GM19238 (cell line): Measurements from ENCODE around the gene FCGR3B.
"Not testable (repeated sequence)": the region's sequence is repeated elsewhere in the genome, so short reads cannot be mapped to it uniquely, and the experiment has no call there.

ENCODE experiments used
- DNase-seq: peaks from one replicate; pipeline ENCODE4 v3.0.0; 2011; ENCODE audit warnings: low spot score; ENCODE audit not compliant: insufficient read length

FCGR3B gene

GRCh38 chr1:161631076-161631475 is at the start of gene FCGR3B:
TSS of gene FCGR3B (minus strand) at chr1:161631176. CDS start at chr1:161631094, 82 bp downstream.
- no peak for DNase-seq

DNA sequence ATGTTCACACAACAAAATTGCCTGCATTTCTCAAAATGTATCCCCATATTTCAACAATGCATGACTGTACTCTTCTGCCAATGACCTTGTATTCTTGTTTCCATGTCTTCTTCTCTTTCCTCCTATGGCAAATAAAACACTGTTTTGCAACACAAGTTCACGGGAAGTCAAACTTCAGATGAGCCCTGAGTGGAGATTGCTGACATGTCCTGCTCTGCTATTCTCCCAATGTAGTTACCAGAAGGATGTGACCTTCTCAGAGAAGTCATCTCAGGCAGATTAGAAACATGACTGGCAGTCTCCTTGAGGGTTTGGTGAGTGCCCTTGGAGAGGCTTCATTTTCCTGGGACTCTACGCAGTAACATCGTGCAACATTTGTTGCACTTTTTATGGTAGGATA is 47.5 kb upstream of the FCGR3B start:
- no peak for DNase-seq

DNA sequence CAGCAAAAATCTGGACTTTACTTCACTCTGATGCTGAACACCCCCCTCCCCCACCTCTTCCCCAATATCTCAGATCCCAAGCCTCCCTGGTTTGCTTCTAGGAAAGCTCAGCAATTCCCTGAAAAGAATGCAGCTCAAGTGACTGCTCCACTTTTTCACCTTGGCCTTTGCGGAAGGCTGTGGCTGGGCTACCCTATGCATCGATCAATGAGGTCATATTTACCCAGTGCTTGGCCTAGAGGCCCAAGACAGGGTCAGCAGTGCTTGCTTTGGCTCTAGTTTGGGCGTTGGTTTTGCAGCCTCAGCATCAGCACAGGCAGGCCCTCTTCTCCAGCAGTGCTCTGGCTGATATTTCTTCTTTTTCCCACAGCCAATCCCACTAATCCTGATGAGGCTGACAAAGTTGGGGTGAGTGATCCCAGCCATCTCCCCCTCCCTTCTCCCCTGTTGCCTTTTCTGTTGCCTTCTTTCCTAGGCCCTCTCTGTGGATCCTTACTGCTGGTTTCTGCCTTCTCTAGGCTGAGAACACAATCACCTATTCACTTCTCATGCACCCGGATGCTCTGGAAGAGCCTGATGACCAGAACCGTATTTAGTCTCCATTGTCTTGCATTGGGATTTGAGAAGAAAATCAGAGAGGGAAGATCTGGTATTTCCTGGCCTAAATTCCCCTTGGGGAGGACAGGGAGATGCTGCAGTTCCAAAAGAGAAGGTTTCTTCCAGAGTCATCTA is 46.1 kb upstream of the FCGR3B start:
- no peak for DNase-seq

DNA sequence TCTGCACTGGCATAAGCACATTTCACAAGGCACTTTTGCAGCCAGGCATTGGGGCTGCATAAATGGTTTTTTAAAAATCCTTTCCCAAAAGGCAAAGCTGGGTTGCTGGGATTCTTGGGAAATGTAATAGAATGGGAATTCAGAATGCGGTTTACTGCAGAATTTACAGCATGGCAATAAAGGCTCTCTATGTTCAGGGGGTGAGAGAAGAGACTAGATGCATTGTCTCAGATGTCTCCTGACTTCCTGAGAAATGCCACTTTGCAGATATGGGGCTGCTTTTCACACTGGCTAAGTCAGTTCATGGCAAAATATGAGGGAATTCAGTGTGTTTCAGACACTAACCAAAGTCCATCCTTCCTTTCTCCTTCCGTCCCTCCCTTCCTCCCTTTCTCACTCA is 45.5 kb upstream of the FCGR3B start:
- no peak for DNase-seq

DNA sequence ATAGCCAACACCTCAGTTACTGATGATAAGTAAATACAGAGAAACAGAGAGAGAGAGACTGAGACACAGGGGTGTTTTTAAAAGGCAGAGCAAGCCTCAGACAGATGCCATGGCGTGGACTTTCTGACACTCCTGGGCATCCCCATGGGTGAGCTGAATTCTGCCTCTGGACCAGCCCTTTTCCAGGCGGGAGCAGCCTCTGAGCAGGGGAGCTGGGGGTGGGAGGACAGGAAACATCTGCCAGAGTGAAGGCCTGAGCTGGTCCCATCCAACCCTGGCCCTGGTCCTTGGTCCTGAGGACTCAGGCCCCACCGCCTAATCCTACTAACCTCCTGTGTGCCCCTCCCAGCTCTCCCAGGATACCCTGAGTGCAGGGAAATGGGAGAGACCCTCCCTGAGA is 43.9 kb upstream of the FCGR3B start:
- not testable (repeated sequence) for DNase-seq

GRCh38 chr1:161674447-161674846 is 43.5 kb upstream of the FCGR3B start:
- DNase-seq = not testable (repeated sequence)

GRCh38 chr1:161673437-161673836 is 42.5 kb upstream of the FCGR3B start:
- not testable (repeated sequence) for DNase-seq

DNA sequence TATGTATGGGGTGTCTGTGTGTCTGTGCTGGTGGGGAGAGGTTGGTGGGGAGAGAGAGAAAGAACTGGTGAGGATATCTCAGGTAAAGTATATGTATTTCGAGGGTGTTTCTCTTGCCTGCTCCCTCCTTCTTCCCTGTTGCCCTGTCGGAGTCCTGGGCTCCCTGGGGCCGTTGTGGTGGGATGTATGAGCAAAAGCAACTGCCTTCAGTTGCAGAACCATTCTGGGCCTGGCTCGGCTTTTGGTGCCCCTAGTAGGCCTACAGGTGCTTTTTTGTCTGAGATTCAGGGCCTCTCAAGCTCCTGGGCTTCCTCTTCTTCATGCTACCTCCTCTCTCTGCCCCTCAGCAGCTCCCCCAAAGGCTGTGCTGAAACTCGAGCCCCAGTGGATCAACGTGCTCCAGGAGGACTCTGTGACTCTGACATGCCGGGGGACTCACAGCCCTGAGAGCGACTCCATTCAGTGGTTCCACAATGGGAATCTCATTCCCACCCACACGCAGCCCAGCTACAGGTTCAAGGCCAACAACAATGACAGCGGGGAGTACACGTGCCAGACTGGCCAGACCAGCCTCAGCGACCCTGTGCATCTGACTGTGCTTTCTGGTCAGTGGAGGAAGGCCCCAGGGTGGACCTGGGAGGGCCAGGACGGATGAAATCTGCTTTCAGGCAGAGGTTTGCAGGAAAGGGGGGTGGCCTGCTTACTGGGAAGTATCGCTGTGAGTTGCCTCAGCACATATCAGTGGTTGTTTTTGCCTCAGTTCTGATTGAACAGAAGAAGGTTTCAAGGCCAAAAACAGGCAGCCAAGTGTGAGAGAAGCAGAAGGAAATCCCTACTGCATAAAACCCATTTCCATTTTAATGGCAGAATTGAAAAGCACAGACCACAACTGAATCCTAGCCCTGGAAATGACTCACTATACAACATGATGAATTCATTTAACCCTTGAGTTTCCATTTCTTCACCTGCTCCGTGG is 40.4 kb upstream of the FCGR3B start:
- not testable (repeated sequence) for DNase-seq

DNA sequence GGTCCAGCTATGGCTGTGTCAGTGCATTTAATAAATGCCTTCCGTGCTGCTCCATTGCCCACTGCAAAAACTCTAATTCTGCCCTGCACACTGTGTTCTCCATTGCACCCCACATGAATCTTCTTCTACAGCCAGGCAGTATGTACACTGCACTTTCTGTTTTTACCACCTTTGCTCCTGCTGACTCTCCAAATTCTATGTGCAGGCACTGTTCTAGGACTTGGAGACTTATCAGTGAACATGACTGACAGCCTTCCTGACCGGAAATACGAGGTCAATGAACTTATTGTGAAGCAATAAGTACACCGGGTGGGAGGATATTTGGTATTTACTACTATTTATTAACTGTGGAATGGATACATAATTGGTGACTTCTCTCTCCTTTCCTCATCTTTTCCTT is 33.7 kb upstream of the FCGR3B start:
- not testable (repeated sequence) for DNase-seq

GRCh38 chr1:161663569-161663968 is 32.6 kb upstream of the FCGR3B start:
- DNase-seq = not testable (repeated sequence)

- not testable (repeated sequence) for DNase-seq
Measured at GRCh38 chr1:161662684-161663339, 31.8 kb upstream of the FCGR3B start, which contains the start of gene FCGR2B. TSS of gene FCGR2B (plus strand) at chr1:161663143. CDS start at chr1:161663242, 99 bp downstream.

GRCh38 chr1:161661660-161662311 is 30.8 kb upstream of the FCGR3B start:
- DNase-seq = not testable (repeated sequence)

DNA sequence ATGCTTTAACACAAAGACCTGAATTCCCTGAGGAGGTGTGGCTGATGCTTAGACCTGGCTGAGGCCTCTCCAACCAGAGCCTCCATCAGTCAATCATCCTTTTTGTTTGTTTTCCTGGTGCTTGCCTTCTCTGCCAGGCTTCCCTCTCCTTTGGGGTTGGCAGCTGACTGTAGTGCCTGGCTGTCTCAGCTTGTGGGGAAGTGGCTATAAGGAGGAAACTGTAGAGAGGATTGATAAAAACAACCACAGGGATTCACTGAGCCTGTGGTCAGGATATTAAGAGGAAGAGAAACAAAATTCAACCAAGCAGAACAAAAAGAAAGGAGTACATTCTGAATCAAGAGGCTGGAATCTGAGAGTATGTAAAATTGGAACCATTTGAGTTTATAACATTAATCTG is 27.5 kb upstream of the FCGR3B start:
- DNase-seq = not testable (repeated sequence)

DNA sequence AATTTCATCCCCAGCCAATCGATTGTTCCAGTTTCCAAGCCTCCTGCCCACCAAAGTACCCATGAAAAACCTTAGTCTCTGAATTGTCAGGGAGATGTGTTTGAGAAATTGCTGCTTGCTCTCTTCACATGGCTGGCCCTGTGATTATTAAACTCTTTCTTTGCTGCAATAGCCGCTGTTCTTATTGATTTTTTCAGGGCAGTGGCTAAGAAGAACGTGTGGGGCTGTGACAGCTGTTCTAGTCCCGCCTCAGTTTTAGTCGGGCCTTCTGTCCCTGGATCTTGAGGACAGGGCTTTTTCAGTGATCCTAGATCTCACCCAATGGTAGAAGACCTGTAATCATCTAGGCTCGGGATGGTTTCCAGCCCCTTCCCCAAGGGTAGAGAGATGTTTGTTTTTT is 23.0 kb upstream of the FCGR3B start:
- not testable (repeated sequence) for DNase-seq

- not testable (repeated sequence) for DNase-seq
Measured at GRCh38 chr1:161653541-161653940, 22.6 kb upstream of the FCGR3B start.

DNA sequence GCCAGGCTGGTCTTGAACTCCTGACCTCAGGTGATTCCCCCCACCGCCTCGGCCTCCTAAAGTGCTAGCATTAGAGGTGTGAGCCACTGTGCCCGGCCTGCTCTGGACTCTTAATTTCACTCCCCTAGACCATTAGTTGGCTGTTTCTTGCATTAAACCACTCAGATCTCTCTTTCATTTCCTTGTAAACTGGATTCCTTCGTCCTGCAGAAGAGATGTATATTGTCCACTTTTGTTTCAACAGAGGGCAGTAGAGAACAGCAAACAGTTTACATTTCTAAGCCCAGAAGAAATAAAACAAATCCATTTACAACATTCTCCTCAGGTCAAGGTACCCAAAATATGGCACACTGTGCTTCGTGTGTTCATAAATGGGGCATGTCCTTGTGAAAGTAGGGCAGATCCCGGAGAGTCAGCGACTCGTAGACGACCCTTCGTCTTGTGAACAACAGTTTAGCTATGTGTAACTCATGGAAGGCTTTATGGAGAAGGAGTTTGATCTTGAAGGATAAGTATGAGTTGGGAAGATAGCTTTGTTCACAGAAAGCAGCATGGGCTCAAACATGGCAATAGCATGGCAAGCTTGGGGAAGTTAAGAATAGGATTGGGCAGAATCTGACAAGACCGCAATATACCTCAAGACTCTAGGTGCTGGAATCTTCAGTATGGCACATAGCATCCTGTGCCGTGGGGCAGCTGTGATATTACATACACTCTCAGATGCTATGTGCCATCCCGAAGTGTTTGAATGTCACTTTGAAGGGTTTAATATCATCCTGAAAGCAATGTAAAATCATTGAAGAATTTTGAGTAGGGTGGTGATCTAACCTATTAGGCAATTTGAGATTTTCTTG is 16.8 kb upstream of the FCGR3B start:
- not testable (repeated sequence) for DNase-seq

DNA sequence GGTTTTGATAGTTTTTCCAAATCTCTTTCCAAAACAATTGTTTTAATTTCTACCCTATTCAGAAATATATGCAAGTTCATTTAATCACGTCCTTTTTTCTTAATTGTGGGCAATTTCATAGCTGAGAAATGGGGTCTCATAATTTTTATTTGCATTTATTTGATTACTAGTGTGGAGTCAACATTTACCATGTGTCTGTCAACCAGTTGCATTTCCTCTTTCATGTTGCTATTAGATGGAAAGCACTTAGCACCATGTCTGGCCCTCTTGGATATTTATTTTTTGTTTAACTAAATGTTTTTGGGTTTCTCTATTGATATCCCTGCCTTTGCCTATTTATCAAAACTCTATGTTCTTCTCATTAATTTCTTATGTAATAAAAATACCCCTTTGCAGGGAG is 13.9 kb upstream of the FCGR3B start:
- DNase-seq = not testable (repeated sequence)

GRCh38 chr1:161643481-161644208 is 12.7 kb upstream of the FCGR3B start:
- not testable (repeated sequence) for DNase-seq

- DNase-seq = not testable (repeated sequence)
Measured at GRCh38 chr1:161642697-161643096, 11.7 kb upstream of the FCGR3B start.
